Stimulated activated CD4-positive, alpha-beta T cell treated with anti-CD3 and anti-CD28 coated beads, Interleukin-4, amount 100 ng/mL, for 4 hours (primary cell): ENCODE results near the gene TWSG1.
"Not testable (repeated sequence)": the region's sequence is repeated elsewhere in the genome, so short reads cannot be mapped to it uniquely, and the experiment has no call there.

Experiments
- DNase-seq, 2 experiments: peaks; one replicate each; pipeline ENCODE4 v3.0.0-alpha.2; 2020

TWSG1 gene

DNA sequence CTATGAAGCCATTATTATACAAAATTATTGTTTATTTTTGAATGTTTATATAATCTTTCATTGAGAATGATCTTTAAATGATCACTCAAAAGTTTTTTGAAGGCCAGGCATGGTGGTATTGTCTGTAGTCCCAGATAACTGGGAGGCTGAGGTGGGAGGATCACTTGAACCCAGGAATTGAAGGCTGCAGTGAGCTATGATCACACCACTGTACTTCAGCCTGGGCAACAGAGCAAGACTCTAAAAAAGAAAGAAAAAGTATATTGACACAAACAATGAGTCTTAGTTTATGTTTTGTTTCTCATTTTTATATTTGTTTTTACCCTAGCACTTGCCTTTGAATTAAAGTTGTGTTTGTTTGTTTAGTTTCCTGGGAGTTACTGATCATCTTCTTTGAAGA lies 2.3 kb downstream of the TWSG1 start:
- DNase-seq: no peak

DNA sequence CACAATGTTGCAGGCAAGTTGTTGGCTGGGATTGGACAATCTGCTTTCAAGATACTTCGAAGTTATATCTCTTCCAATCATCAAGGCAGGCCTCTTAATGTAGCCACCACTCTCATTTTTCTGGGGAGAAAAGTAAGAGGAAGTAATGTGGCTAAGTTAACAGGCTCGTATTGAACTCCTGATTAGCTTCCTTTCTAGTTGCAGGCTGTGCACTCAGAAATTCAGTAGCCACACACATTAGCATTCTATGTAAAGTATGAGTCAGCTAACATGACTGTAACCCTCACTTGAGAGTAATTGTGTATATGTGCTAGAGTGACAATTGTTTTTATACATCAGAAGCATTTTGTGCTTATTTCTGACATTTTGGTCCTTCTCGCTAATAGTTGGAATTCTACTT lies 3.3 kb downstream of the TWSG1 start:
- DNase-seq: no peak

DNA sequence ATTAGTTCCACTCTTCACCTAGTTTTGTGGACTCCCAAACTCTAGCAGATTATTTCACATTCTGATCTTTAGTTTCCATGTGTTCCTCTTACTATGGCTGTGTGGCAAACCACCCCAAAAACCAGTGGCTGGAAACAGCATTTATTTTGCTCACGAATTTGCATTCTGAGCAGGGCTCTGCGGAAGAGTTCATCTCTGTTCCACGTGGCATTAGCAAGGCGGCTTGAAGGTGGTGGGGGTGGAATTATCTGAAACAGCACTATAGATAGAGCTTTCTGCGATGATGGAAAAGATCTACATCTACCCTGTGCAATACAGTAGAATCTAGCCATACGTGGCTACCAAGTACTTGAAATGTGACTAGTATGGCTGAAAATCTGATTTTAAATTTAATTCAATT lies 5.9 kb downstream of the TWSG1 start:
- DNase-seq: no peak

DNA sequence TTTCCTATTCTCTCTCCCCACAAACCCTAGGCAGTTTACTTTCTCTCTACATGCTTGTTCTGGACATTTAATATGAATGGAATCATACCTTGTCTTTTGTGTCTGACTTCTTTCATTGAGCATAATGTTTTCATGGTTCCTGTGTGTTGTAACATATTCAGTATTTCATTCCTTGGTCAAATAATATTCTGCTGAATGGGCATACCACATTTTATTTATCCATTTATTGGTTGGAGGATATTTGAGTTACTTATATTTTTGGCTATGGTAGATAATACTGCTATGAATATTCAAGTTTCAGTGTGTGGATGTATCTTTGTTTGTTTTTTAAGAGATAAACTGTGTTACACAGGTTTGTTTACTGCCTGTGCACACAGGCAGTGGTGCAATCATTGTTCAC lies 9.0 kb downstream of the TWSG1 start:
- DNase-seq: no peak

DNA sequence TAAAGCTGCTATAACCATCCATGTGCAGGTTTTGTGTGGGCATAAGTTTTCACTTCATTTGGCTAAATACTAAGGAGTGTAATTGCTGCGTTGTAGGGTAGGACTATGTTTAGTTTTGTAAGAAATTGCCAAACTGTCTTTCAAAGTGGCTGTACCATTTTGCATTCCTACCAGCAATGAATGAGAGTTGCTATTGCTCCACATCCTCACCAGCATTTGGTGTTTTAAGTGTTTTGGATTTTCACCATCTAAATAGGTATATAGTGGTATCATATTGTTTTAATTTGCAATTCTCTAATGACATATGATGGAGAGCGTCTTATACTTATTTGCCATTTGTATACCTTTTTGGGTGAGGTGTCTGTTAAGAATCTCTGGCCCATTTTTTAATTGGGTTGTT lies 12.2 kb downstream of the TWSG1 start:
- no peak for DNase-seq

DNA sequence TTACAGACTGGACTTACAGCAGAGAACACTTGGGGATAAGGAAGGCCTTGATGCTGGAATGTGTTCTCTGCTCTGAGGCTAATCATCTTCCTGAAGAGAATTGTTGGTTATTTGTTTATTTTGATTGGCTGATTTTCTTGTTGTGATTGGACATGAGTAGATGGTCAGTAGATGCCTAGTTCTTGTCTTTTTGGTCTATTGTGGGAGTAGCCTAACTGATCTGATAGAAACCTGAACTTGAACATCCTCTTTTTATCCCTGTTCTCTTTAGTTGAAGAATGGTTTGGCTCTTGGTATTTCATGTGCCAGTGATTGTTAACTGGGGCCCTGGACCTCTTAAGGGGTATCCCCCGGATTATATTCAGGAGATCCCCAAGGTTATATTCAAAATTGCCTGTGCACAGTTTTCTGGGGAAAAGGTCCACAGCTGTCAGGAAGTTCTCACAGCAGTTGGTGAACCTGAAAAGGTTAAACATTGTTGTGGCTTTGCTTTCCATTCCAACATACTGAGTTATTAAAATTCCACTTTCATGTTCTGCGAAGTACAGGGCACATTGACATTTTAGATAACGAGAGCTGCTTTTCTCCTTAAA lies 13.6 kb downstream of the TWSG1 start:
- no peak for DNase-seq

DNA sequence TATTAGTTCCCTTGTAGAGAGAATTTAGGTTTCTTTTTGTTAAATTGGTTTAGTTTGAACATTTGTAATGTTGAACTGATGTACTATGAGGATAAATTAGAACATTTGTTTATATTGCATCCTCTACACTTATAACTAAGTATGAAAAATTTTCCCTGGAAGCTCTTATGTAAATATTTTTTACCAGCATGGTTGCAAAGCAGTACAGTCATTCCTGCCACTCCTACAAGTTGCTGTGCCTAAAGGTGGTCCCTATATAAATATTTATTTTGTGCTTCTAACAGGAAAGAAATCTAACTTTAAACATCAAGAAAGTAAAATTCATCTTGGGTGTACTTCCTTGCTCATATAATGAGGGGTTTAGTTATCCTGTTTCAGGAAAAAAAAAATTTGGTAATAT lies 14.2 kb downstream of the TWSG1 start:
- no peak for DNase-seq

DNA sequence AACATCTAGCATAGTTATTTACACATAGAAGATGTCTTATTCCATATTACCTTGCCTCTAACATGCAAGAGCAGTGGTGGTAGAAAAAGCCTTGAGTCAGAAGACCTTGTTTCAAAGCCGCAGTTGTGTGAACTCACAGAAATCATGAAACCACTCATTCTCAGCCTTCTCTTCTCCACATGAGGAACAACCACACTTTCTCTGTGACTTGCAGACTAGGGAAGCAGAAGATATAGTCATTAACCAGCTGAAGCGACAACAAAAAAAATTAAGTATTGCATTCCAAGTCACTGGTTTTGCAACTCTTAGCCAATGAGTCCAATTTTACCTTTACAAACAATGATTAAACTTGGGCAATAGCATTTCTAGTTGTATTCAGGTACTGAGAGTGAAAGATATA lies 19.0 kb downstream of the TWSG1 start:
- DNase-seq: no peak

DNA sequence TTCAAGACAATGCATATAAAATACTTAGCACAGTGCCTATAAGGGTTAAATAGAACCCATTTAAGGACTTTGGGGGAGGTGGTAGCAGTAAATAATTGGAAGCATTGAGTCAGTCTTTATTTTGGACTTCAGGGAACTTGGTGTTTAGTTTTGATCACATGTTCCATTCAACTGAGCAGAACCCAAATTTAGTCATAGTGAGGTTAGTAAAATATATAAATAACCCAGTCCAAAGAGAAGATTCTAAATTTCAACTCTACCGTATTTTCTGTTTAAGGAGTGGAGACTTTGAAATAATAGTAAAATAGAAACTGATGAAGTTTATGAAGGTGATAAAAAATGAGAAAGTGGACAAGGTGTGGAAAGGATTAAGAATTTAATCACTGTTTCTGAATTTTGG lies 19.7 kb downstream of the TWSG1 start:
- no peak for DNase-seq

DNA sequence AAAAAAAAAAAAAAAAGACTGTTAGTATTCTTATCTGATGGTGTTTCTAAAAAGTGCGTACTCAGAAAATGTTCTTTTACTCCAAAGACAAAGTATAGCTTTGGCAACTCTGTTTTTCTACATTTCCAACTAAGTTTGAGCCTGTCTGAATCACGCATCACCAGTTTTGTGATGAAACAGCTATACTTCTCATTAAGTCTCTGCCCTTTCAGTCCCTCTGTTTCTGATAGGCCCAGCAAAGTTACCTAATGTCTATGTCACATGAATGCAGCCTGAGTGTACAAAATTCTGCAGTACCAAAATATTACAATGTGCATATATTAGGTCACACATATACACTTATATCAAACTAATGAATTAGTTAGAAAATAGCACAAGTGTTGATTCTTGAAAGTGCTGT lies 22.4 kb downstream of the TWSG1 start:
- no peak for DNase-seq

DNA sequence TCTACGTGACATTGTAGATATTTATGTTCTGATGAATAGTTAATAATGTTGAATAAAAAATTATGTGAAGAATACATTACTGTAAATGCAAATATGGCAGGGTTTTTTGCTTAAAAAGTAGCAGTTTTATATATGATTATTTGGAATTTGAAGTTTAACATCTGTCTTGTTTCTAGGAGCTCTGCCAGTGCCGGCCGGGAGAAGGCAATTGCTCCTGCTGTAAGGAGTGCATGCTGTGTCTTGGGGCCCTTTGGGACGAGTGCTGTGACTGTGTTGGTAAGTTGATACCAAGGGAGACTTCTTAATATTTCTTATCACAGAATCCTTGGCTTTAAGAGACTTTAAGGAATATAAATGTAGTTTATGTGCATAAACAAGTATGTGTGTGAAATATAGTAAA lies 25.2 kb downstream of the TWSG1 start:
- DNase-seq: no peak

DNA sequence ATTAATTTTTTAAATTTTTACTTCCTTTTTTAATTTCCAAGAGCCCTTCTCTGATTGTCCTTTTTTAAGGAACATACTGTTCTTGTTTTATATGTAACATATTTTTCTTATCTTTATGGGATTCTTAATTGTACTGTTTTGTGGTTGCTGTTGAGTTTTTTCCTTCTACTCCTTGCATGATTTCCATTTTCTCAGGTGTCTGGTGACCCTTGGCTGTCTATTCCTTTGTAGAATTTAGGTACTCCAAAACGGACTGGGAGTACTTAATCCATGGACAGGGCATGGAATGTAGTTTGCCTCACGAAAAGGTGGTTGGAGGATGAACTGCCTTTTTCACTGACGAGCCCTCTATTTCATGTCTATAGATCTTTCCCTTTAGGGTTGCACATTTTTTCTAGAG lies 26.6 kb downstream of the TWSG1 start:
- DNase-seq: no peak

DNA sequence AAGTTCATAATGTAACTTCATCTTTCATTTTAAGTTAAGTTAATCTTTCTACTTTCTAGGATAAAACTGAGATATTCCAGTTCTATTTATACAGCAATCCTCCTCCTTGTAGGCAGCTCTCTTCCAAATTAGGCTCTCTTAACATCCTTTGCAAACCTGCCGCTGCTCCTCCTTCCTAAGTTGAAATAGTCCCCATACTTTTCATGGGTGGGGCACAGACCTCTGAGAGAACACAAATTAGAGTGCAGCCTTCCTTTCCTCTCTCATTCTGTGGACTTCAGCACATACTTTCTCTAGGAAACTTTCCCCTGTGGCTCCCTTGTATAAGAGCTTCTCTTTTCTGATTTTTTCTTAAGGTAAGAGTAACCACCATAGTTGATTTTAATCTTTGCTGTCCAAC lies 28.3 kb downstream of the TWSG1 start:
- no peak for DNase-seq

DNA sequence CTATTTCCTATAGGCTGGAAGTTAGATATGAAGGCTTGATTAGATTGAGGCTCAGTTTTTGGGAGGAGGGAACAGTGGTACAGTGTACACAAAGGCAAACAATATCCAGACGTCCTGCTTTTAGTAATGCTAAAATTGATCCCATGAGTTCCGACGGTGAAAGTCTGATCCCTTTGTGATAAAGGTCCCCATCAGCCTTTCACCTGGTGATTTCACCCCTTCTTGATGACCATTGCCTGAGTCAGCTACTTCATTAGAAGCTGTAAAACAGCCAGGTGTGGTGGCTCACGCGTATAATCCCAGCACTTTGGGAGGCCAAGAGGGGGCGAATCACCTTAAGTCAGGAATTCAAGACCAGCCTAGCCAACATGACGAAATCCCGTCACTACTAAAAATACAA lies 29.7 kb downstream of the TWSG1 start:
- DNase-seq: no peak

DNA sequence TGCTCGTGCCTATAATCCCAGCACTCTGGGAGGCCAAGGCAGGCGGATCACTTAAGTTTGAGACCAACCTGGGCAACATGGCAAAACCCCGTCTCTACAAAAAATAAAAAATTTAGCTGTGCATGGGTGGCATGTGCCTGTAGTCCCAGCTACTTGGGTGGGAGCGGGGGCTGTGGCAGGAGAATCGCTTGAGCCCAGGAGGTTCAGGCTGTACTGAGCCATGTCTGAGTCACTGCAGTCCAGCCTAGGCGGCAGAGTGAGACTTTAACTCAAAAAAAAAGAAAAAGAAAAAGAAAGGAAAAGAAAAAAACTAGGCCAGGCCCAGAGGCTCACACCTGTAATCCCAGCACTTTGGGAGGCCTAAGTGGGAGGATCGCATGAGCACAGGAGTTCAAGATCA lies 30.8 kb downstream of the TWSG1 start:
- no peak for DNase-seq

DNA sequence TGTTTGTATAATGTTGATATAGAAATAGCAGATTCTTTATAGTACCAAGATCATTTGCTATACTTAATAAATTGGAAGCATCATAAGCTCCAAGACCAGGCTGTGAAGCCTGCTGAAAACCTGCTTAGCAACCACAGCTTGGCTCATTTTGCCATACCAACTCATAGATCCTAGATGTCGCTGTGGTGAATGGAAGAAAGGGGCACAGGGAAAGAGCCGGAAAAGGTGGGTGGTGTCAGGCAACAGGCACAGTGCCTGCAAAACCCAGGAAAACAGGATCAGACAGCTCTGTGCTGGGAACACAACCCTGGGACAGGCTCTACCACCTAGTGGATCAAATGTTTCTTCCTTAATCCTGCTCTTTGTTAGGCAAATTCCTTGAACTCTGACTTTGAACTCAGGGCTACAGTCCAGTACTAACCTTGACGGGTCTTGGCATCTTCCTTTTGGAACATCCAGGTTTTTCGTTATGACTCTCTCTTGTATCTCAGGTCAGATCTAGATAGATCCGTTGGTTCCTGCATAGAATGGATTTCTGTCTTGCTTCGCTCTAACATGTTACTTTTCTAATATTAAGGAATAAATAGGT lies 31.6 kb downstream of the TWSG1 start:
- no peak for DNase-seq

DNA sequence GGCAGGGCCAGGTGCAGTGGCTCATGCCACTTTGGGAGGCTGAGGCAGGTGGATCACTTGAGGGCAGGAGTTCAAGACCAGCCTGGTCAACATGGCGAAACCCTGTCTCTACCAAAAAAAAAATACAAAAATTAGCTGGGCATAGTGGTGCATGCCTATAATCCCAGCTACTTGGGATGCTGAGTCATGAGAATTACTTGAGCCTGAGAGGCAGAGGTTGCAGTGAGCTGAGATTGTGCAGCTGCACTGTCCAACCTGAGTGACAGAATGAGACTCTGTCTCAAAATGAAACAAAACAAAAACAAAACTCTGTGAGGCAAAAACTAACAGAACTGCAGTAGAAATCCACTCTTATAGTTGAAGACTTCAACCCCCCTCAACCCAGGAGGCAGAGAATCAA lies 38.7 kb downstream of the TWSG1 start:
- not testable (repeated sequence) for DNase-seq

DNA sequence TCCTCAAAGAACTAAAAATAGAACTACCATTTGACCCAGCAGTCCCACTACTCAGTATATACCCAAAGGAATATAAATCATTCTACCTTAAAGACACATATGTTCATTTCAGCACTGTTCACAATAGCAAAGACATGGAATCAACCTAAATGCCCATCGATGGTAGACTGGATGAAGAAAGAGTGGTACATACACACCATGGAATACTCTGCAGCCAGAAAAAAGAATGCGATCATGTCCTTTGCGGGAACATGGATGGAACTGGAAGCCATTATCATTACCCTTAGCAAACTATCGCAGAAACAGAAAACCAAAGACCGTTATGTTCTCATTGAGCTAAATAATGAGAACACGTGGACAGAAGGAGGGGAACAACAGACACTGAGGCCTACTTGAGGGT lies 44.5 kb downstream of the TWSG1 start:
- DNase-seq: no peak

DNA sequence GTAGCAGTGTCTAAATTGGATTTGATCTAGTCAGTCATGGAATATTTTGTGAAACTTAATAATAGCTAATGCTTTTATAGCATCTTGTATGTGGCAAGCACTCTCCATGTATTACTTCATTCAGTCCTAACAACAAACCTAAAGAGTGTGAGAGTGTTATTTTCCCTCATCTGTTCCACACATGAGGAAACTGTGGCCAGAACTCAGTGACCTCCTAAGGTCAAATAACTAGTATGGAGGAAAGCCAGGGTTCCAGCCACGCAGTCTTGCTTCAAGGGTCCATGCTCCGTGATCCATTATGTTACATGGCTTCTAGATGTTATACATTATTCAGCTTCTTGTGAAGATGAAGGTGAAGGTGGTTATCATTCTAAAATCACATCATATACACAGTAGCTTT lies 45.5 kb downstream of the TWSG1 start:
- DNase-seq: no peak

DNA sequence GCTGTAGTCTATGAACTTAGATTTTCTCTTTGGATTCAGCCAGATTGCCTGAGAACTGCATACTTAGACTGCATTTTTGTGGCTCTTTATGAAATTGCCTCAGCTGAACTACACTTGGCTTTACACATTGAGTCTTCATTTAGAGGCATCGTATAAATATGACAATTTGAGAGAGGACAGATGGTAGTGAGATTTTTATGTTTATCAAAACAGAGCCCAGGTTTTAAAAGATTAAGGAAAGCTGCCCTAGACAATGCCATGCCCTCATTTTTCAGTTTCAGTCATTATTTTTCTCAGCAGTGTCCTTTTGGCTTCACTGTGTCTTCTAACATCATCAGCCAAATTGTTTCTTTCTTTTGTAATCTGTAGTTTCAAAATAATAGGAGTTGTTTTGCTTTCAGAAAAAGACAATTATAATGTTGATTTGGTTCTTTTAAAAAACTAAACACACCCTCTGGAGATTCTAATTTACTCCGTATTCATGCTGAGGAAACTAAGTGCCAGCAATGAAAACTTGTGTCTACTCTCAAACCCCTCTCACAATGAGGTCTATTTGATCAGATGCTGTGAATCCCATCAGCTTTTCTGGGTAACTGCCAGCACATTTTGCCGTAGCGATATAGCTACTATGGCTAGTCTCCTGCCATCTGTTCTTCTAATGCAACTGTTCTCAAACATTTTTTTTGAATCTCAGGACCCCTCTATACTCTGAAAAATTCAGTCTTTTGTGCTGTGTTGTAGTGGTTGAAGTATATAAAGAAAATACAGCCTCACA lies 46.2 kb downstream of the TWSG1 start:
- DNase-seq: no peak

DNA sequence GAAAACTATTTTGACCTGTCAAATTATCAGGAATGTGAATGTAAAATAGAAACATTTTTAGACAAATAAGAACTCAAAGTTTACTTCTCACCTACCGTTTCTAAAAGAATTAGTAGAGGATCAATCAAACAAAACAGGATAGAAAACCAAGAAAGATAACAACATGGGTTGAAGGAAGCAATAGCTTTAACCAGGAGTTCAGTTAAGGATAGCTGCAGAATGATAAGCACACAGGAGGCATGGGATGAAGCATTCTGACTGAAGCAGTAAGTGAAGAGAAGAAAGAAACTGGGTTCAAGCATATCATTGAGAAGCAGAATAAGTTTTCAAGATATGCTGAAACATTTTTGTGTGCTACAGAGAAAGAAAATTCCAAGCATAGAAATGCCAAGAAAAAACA lies 52.3 kb downstream of the TWSG1 start:
- no peak for DNase-seq

DNA sequence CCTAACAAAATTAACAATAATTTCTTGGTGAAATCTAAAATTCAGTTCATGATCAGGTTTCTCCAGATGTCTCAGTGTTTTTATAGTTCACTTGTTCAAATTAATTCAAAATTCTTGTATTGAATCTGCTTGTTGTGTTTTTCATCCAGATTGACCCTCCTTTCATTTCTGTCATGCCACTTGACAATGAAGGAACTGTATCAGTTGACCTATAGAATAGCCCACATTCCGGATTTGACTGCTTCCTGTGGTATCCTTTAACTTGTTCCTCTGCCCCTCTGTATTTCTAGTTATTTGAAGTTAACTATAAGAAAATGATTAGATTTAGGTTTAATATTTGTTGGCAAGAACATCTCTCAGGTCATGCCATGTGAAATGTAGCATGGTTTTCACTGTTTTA lies 53.3 kb downstream of the TWSG1 start:
- DNase-seq: no peak

DNA sequence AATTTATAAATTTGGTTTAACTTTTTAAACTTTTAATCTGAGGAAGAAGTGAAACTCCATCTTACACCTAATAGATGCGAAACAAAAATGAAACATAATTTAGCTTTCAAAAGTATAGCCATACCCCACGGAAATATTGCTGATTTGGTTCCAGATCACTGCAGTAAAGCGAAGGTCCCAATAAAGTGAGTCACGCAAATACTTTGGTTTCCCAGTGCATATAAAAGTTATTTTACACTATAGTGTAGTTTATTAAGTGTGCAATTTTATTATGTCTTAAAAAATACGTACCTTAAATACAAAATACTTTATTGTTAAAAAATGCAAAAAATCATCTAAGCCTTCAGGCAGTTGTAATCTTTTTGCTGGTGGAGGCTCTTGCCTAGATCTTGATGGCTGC lies 55.1 kb downstream of the TWSG1 start:
- DNase-seq: no peak

DNA sequence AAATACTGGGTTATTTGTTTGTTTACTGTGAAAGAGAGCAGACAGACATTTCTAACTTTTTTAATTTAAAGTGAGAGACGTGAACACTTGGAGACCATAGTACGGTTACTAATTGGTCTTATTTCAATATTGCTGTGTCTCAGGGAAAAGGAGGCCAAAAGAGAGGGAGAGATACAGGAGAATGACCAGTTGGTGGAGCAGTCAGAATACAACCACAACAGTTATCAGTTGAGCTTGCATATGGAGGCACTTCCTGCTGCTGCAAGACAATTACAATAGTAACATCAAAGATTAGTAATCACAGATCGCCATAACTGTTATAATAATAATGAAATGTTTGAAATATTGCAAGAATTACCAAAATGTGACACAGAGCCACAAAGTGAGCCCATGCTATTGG lies 58.2 kb downstream of the TWSG1 start:
- DNase-seq: no peak

DNA sequence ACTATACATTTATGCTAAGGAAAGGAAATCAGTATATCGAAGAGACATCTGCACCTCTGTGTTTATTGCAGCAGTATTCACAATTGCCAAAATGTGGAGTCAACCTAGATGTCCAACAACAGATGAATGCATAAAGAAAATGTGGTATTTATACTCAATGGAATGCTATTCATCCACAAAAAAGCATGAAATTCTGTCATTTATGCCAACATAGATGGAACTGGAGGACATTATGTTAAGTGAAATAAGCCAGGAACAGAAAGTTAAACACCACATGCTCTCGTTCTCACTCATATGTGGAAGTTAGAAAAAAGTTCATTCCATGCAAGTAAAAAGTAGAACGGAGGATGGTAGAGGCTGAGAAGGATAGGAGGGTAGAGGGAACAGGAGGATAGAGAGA lies 59.5 kb downstream of the TWSG1 start:
- DNase-seq: no peak
